CD8-positive, alpha-beta memory T cell (primary cell): ENCODE results near the gene MARCHF9. TPM values are rescaled to one million over a fixed set of nuclear protein-coding genes. Genes with fewer than 3 reads are reported as not detected.

ENCODE experiments used
- CTCF ChIA-PET: fragments of 350-600 bp; sonication (Branson Sonifier 250); formaldehyde crosslinking; loops from one replicate; lab custom pipeline; 2021; ENCODE audit warnings: antibody characterized with exemption; lab: Charles Lee
- POLR2A ChIA-PET: fragments of 350-600 bp; sonication (Branson Sonifier 250); formaldehyde crosslinking; loops from one replicate; lab custom pipeline; 2021; ENCODE audit warnings: antibody characterized with exemption; lab: Charles Lee
- DNase-seq, 5 donors: peaks; one replicate each; pipeline versions ENCODE4 v3.0.0 to v3.0.0-alpha.2; 2020 to 2022; ENCODE audit warnings: mixed read lengths in 1 of 5
- H3K27ac ChIP-seq: one replicate; pipeline ENCODE4 v1.7.0; 2013; ENCODE audit warnings: low read depth, mild to moderate bottlenecking, low read length, moderate library complexity
- H3K27me3 ChIP-seq: 2 replicates; pipeline ENCODE4 v1.7.0; 2013; ENCODE audit warnings: low read length, mild to moderate bottlenecking; ENCODE audit not compliant: insufficient read depth, poor library complexity, severe bottlenecking
- H3K36me3 ChIP-seq: 2 replicates; pipeline ENCODE4 v1.7.0; 2013; ENCODE audit warnings: mild to moderate bottlenecking, low read length, moderate library complexity; ENCODE audit not compliant: insufficient read depth
- H3K4me1 ChIP-seq: 2 replicates; pipeline ENCODE4 v1.7.0; 2013; ENCODE audit warnings: mild to moderate bottlenecking, low read length, moderate library complexity; ENCODE audit not compliant: insufficient read depth
- H3K4me3 ChIP-seq: 2 replicates; pipeline ENCODE4 v1.7.0; 2013; ENCODE audit warnings: mild to moderate bottlenecking, low read length
- H3K9me3 ChIP-seq: 2 replicates; pipeline ENCODE4 v1.7.0; 2013; ENCODE audit warnings: mild to moderate bottlenecking, low read length
- H3K27ac Mint-ChIP-seq, 8 donors: one replicate each; pipeline ENCODE4 v1.8.0; 2020 to 2021; ENCODE audit warnings: mixed read lengths in 8 of 8, mild to moderate bottlenecking in 6 of 8, inconsistent platforms in 3 of 8, moderate library complexity in 3 of 8
- H3K27me3 Mint-ChIP-seq, 2 donors: one replicate each; pipeline ENCODE4 v1.8.0; 2020 to 2021; ENCODE audit warnings: mixed read lengths in 2 of 2, mild to moderate bottlenecking in 1 of 2, moderate library complexity in 1 of 2
- H3K36me3 Mint-ChIP-seq, 3 donors: one replicate each; pipeline ENCODE4 v1.8.0; 2020 to 2021; ENCODE audit warnings: mixed read lengths in 3 of 3, inconsistent platforms in 1 of 3, mild to moderate bottlenecking in 1 of 3
- H3K4me1 Mint-ChIP-seq, 3 donors: one replicate each; pipeline ENCODE4 v1.8.0; 2020 to 2021; ENCODE audit warnings: mixed read lengths in 3 of 3, inconsistent platforms in 1 of 3, mild to moderate bottlenecking in 1 of 3
- H3K4me3 Mint-ChIP-seq, 7 donors: one replicate each; pipeline ENCODE4 v1.8.0; 2020 to 2021; ENCODE audit warnings: mixed read lengths in 7 of 7, mild to moderate bottlenecking in 6 of 7, moderate library complexity in 4 of 7, inconsistent platforms in 2 of 7
- H3K9me3 Mint-ChIP-seq, 5 donors: one replicate each; pipeline ENCODE4 v1.8.0; 2020 to 2022; ENCODE audit warnings: mixed read lengths in 5 of 5, mild to moderate bottlenecking in 3 of 5, moderate library complexity in 2 of 5, inconsistent platforms in 1 of 5
- polyA plus RNA-seq: library from polyadenylated mRNA; unstranded; fragments of 300-500 nt; fragmentation: Illumina TruSeq; gene quantifications from one replicate; pipeline ENCODE4 v1.2.3, GENCODE V29; 2021
- total RNA-seq, 2 experiments: library from RNA; stranded (reverse); gene quantifications; one replicate each; pipeline ENCODE4 v1.2.3, GENCODE V29; 2021

MARCHF9 gene
- total and polyA plus RNA-seq, 3 experiments from 2014 or later = 5.7 to 27.2 (median 26.3) TPM

GRCh38 chr12:57781801-57782200, 26.9 kb downstream of the MARCHF9 start:
- Histone ChIP-seq H3K4me1 (peaks cover 40% of the 10 kb centered on the region), H3K4me3 (peak overlapping the region; percentile 99)
- POLR2A ChIA-PET = interaction anchor here (1.9 kb wide), 1 partner anchor 10 kb away, joined by 6 read pairs; the partner anchor contains the start of genes EEF1AKMT3 and METTL1

GRCh38 chr12:57782243-57782607, 27.3 kb downstream of the MARCHF9 start:
- H3K36me3 Mint-ChIP-seq = peaks cover 0 to 31% (median 10%) of the 10 kb centered on the region in 3 donors
- no peaks in the 10 kb centered on the region for H3K9me3 Mint-ChIP-seq
- no peaks in the 10 kb centered on the region for H3K9me3 ChIP-seq
- peaks cover 0 to 3% of the 10 kb centered on the region in 2 donors for H3K27me3 Mint-ChIP-seq
- peaks cover 45 to 55% (median 51%) of the 10 kb centered on the region in 3 donors for H3K4me1 Mint-ChIP-seq
- H3K4me3 Mint-ChIP-seq = peak overlapping the region; percentile 99 to 100 (median 100)
- H3K4me3 ChIP-seq = peak overlapping the region; percentile 99
- DNase-seq = no peak
- no peaks in the 10 kb centered on the region for H3K27me3 ChIP-seq
- H3K4me1 ChIP-seq = peaks cover 40% of the 10 kb centered on the region
- POLR2A ChIA-PET = interaction anchor here (1.4 to 1.9 kb wide), 3 partner anchors 10 to 63 kb away, joined by 5 to 7 read pairs (median 6); partner anchors contain the start of genes EEF1AKMT3 and METTL1
- H3K36me3 ChIP-seq = peaks cover 20% of the 10 kb centered on the region
- peak overlapping the region; percentile 95 for H3K27ac ChIP-seq
- CTCF ChIA-PET = interaction anchor here (0.8 to 4.1 kb wide), 12 partner anchors 9 to 123 kb away, joined by 3 to 24 read pairs (median 6); partner anchors contain the start of genes CTDSP2, EEF1AKMT3, MARCHF9 and METTL1
- peak overlapping the region; percentile 98 to 100 (median 99) for H3K27ac Mint-ChIP-seq

More at GRCh38 chr12:57781801-57782200, 26.9 kb downstream of the MARCHF9 start:
- no peaks in the 10 kb centered on the region for H3K27me3 ChIP-seq
- no peak for DNase-seq
- peaks cover 15% of the 10 kb centered on the region for H3K36me3 ChIP-seq
- H3K9me3 ChIP-seq = no peaks in the 10 kb centered on the region
- no peaks in the 10 kb centered on the region for H3K9me3 Mint-ChIP-seq
- CTCF ChIA-PET = interaction anchor here (0.8 to 4.1 kb wide), 10 partner anchors 9 to 124 kb away, joined by 3 to 24 read pairs (median 7); partner anchors contain the start of genes EEF1AKMT3, MARCHF9 and METTL1
- H3K36me3 Mint-ChIP-seq = peaks cover 0 to 27% (median 8%) of the 10 kb centered on the region in 3 donors
- peaks cover 45 to 55% (median 51%) of the 10 kb centered on the region in 3 donors for H3K4me1 Mint-ChIP-seq
- H3K27ac Mint-ChIP-seq = peak overlapping the region; percentile 66 to 100 (median 99)
- no peak overlapping the region for H3K27ac ChIP-seq
- H3K27me3 Mint-ChIP-seq = peaks cover 0 to 3% of the 10 kb centered on the region in 2 donors
- H3K4me3 Mint-ChIP-seq = peak overlapping the region; percentile 10 to 100 (median 99)

GRCh38 chr12:57782608-57783465, 27.9 kb downstream of the MARCHF9 start, which contains the start of gene TSFM:
TSFM (plus strand) TSS chr12:57782787; CDS start chr12:57782802, 15 bp downstream.
- H3K27ac Mint-ChIP-seq = peak within 1 kb of the TSS; percentile 98 to 100 (median 99)
- peak within 1 kb of the TSS; percentile 99 to 100 (median 100) for H3K4me3 Mint-ChIP-seq
- Histone ChIP-seq H3K36me3 (peaks cover 22% of the 10 kb centered on the region), H3K27me3 (no peaks in the 10 kb centered on the region), H3K4me3 (peak within 1 kb of the TSS; percentile 99), H3K27ac (peak within 1 kb of the TSS; percentile 95), H3K4me1 (peaks cover 40% of the 10 kb centered on the region), H3K9me3 (no peaks in the 10 kb centered on the region)
- peaks cover 0 to 3% of the 10 kb centered on the region in 2 donors for H3K27me3 Mint-ChIP-seq
- CTCF ChIA-PET = interaction anchor here (0.7 to 4.1 kb wide), 21 partner anchors 8 to 221 kb away, joined by 3 to 24 read pairs (median 4); partner anchors contain the start of genes CTDSP2, EEF1AKMT3, MARCHF9 and METTL1
- H3K9me3 Mint-ChIP-seq = no peaks in the 10 kb centered on the region
- DNase-seq = peak; percentile 91 to 98 (median 94)
- POLR2A ChIA-PET = interaction anchor here (0.6 to 1.5 kb wide), 6 partner anchors 11 to 1445 kb away, joined by 3 to 7 read pairs (median 4); partner anchors contain the start of genes CTDSP2, EEF1AKMT3 and IL23A
- H3K4me1 Mint-ChIP-seq = peaks cover 45 to 55% (median 51%) of the 10 kb centered on the region in 3 donors
- H3K36me3 Mint-ChIP-seq = peaks cover 0 to 37% (median 12%) of the 10 kb centered on the region in 3 donors

- peak overlapping the region; percentile 99 for H3K4me3 ChIP-seq
- Mint-ChIP-seq H3K9me3 (no peaks in the 10 kb centered on the region), H3K4me3 (peak overlapping the region; percentile 99 to 100 (median 100)), H3K36me3 (peaks cover under 1 to 43% (median 12%) of the 10 kb centered on the region in 3 donors), H3K27ac (peak overlapping the region in 6 of 8 donors; percentile 98 to 100 (median 99)), H3K27me3 (peaks cover 0 to 3% of the 10 kb centered on the region in 2 donors), H3K4me1 (peaks cover 45 to 55% (median 48%) of the 10 kb centered on the region in 3 donors)
- H3K4me1 ChIP-seq = peaks cover 40% of the 10 kb centered on the region
- H3K27me3 ChIP-seq = no peaks in the 10 kb centered on the region
- DNase-seq = no peak
- peak overlapping the region; percentile 95 for H3K27ac ChIP-seq
- H3K36me3 ChIP-seq = peaks cover 22% of the 10 kb centered on the region
- CTCF ChIA-PET = interaction anchor here (0.7 to 4.1 kb wide), 18 partner anchors 10 to 221 kb away, joined by 3 to 24 read pairs (median 4); partner anchors contain the start of genes CTDSP2, EEF1AKMT3, MARCHF9 and METTL1
- POLR2A ChIA-PET = interaction anchor here (0.6 to 1.5 kb wide), 5 partner anchors 27 to 1445 kb away, joined by 3 to 7 read pairs (median 3); partner anchors contain the start of genes CTDSP2 and IL23A
- H3K9me3 ChIP-seq = no peaks in the 10 kb centered on the region
Measured at GRCh38 chr12:57783466-57783801, 28.5 kb downstream of the MARCHF9 start.

GRCh38 chr12:57783861-57784260, 29.0 kb downstream of the MARCHF9 start:
- Histone ChIP-seq H3K36me3 (peaks cover 22% of the 10 kb centered on the region), H3K27ac (no peak overlapping the region), H3K4me3 (no peak overlapping the region), H3K27me3 (no peaks in the 10 kb centered on the region), H3K9me3 (no peaks in the 10 kb centered on the region), H3K4me1 (peaks cover 40% of the 10 kb centered on the region)
- DNase-seq = no peak
- POLR2A ChIA-PET = no interaction called here
- CTCF ChIA-PET = interaction anchor here (0.8 to 4.1 kb wide), 7 partner anchors 12 to 119 kb away, joined by 3 to 24 read pairs (median 4); partner anchors contain the start of genes EEF1AKMT3 and METTL1
- Mint-ChIP-seq H3K9me3 (no peaks in the 10 kb centered on the region), H3K4me3 (peak overlapping the region; percentile 72 to 100 (median 82)), H3K36me3 (peaks cover 3 to 47% (median 12%) of the 10 kb centered on the region in 3 donors), H3K27ac (peak overlapping the region; percentile 11 to 98 (median 58)), H3K4me1 (peaks cover 45 to 55% (median 48%) of the 10 kb centered on the region in 3 donors), H3K27me3 (peaks cover 0 to 3% of the 10 kb centered on the region in 2 donors)

- peaks cover 0 to 6% (median 4%) of the 10 kb centered on the region in 3 donors for H3K4me1 Mint-ChIP-seq
- peaks cover 4 to 80% (median 19%) of the 10 kb centered on the region in 3 donors for H3K36me3 Mint-ChIP-seq
- no peak overlapping the region for H3K4me3 Mint-ChIP-seq
- H3K27ac Mint-ChIP-seq = peak overlapping the region in 1 of 8 donors; percentile 23
- POLR2A ChIA-PET = no interaction called here
- no peaks in the 10 kb centered on the region for H3K9me3 Mint-ChIP-seq
- Histone ChIP-seq H3K36me3 (peaks cover 20% of the 10 kb centered on the region), H3K27ac (no peak overlapping the region), H3K4me3 (no peak overlapping the region), H3K27me3 (no peaks in the 10 kb centered on the region), H3K9me3 (no peaks in the 10 kb centered on the region), H3K4me1 (no peaks in the 10 kb centered on the region)
- CTCF ChIA-PET = interaction anchor here (0.5 to 2.2 kb wide), 8 partner anchors 9 to 135 kb away, joined by 3 to 7 read pairs (median 4); partner anchors contain the start of gene TSFM
- DNase-seq = no peak
- H3K27me3 Mint-ChIP-seq = no peaks in the 10 kb centered on the region
Measured at GRCh38 chr12:57793920-57794319, 39.0 kb downstream of the MARCHF9 start.

- Histone ChIP-seq H3K4me1 (no peaks in the 10 kb centered on the region), H3K27me3 (no peaks in the 10 kb centered on the region), H3K27ac (no peak overlapping the region), H3K4me3 (no peak overlapping the region), H3K36me3 (peaks cover 20% of the 10 kb centered on the region), H3K9me3 (no peaks in the 10 kb centered on the region)
- Mint-ChIP-seq H3K36me3 (peaks cover 4 to 80% (median 17%) of the 10 kb centered on the region in 3 donors), H3K27ac (no peak overlapping the region), H3K4me3 (no peak overlapping the region), H3K9me3 (no peaks in the 10 kb centered on the region), H3K27me3 (no peaks in the 10 kb centered on the region), H3K4me1 (peaks cover 0 to 6% (median under 1%) of the 10 kb centered on the region in 3 donors)
- POLR2A ChIA-PET = no interaction called here
- CTCF ChIA-PET = no interaction called here
- no peak for DNase-seq
Measured at GRCh38 chr12:57795354-57795753, 40.5 kb downstream of the MARCHF9 start.
